MM.1S (cell line): Measurements from ENCODE around the gene SCT.
"Not testable (repeated sequence)": the region's sequence is repeated elsewhere in the genome, so short reads cannot be mapped to it uniquely, and the experiment has no call there.

Experiments
- DNase-seq: peaks from one replicate; pipeline ENCODE4 v3.0.0-alpha.2; 2015
- H2AFZ ChIP-seq: fragments of 300-600 bp; sonication (generic); 2 replicates; pipeline ENCODE4 v1.6.0; 2016; ENCODE audit warnings: antibody characterized with exemption, low read length
- H3F3A ChIP-seq: fragments of 300-600 bp; sonication (generic); 2 replicates; pipeline ENCODE4 v1.6.1; 2016; ENCODE audit warnings: mild to moderate bottlenecking, antibody characterized with exemption, low read length, moderate library complexity, mixed read lengths; ENCODE audit not compliant: insufficient read depth
- H3K27ac ChIP-seq: fragments of 300-600 bp; sonication (generic); 2 replicates; pipeline ENCODE4 v1.5.1; 2016; ENCODE audit warnings: mild to moderate bottlenecking, low read length
- H3K27me3 ChIP-seq: fragments of 300-600 bp; sonication (generic); replicated peaks from 2 replicates; pipeline ENCODE4 v1.6.0; 2016; ENCODE audit warnings: low read length; ENCODE audit not compliant: insufficient read depth
- H3K36me3 ChIP-seq: fragments of 300-600 bp; sonication (generic); replicated peaks from 2 replicates; pipeline ENCODE4 v1.6.1; 2016; ENCODE audit warnings: mild to moderate bottlenecking, low read length, mixed read lengths; ENCODE audit not compliant: insufficient read depth
- H3K4me1 ChIP-seq: fragments of 300-600 bp; sonication (generic); 2 replicates; pipeline ENCODE4 v1.6.1; 2016; ENCODE audit warnings: low read length, mixed read lengths
- H3K4me2 ChIP-seq: fragments of 300-600 bp; sonication (generic); 2 replicates; pipeline ENCODE4 v1.6.0; 2016; ENCODE audit warnings: low read depth, low read length
- H3K4me3 ChIP-seq: fragments of 300-600 bp; sonication (generic); 2 replicates; pipeline ENCODE4 v1.5.1; 2016; ENCODE audit warnings: low read length, mixed read lengths
- H3K79me2 ChIP-seq: fragments of 300-600 bp; sonication (generic); 2 replicates; pipeline ENCODE4 v1.6.1; 2016; ENCODE audit warnings: mixed run types, low read length, mixed read lengths
- H3K9ac ChIP-seq: fragments of 300-600 bp; sonication (generic); 2 replicates; pipeline ENCODE4 v1.6.1; 2016; ENCODE audit warnings: low read length, mixed read lengths
- H3K9me2 ChIP-seq: fragments of 300-600 bp; sonication (generic); replicated peaks from 2 replicates; pipeline ENCODE4 v1.6.1; 2016; ENCODE audit warnings: mild to moderate bottlenecking, low read length, mixed read lengths; ENCODE audit not compliant: insufficient read depth
- H3K9me3 ChIP-seq: fragments of 300-600 bp; sonication (generic); replicated peaks from 2 replicates; pipeline ENCODE4 v1.6.1; 2016; ENCODE audit warnings: mild to moderate bottlenecking, low read length, mixed read lengths; ENCODE audit not compliant: insufficient read depth
- H4K20me1 ChIP-seq: fragments of 300-600 bp; sonication (generic); 2 replicates; pipeline ENCODE4 v1.6.1; 2016; ENCODE audit warnings: mild to moderate bottlenecking, low read length, moderate library complexity, mixed read lengths; ENCODE audit not compliant: insufficient read depth
- EZH2 ChIP-seq: fragments of 300-600 bp; sonication (generic); optimal IDR thresholded peaks from 2 replicates; pipeline ENCODE3; 2017; ENCODE audit warnings: low read depth, mild to moderate bottlenecking, antibody characterized with exemption, low read length, mixed read lengths
- EZH2phosphoT487 ChIP-seq: fragments of 300-600 bp; sonication (generic); IDR thresholded peaks from 2 replicates; pipeline ENCODE4 v1.6.1; 2018; ENCODE audit warnings: antibody characterized with exemption, low read length
- TF ChIP-seq, protein P1 (sequence below): fragments of 300-600 bp; sonication (generic); IDR thresholded peaks from 2 replicates; pipeline ENCODE4 v1.5.1; 2016; ENCODE audit warnings: antibody characterized with exemption, low read length, mixed read lengths

Gene SCT

DNA sequence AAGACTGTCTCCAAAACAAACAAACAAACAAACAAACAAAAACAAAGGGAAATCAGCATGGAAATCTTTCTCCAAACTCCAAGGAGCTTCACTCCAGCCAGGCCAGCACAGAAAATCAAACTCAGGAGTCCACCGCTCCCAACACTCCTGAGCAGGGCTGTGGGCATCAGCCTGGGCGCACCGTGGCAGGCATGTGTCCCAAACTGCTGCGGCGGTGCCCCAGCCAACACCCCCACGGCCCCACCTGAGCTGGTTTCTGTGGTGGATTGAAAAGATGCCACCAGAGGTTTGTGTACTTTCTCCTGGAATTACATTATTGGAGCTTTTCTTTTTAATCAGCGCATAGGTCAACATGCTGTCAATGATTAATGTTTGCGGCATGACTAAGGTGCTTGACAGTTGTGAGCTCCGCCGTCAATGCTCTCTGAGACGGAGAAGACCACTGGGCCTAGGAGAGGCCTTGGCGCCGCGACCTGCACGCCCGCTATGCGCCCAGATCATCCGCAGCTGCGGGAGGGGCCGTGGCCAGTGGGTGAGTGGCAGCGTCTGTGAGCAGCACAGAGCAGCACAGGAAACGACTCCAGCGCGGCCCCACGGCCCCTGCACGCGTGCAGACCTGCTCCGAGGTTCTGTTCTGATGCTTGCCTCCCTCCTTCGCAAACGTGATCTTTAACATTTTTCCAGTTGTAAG is 28.2 kb upstream of the SCT start:
- Histone ChIP-seq H3K9me3 (no peaks in the 10 kb centered on the region), H3K36me3 (no peaks in the 10 kb centered on the region), H3K27ac (no peak overlapping the region), H3K4me2 (no peak overlapping the region), H3K4me1 (no peaks in the 10 kb centered on the region), H3F3A (no peaks in the 10 kb centered on the region), H3K9me2 (no peaks in the 10 kb centered on the region), H3K27me3 (no peaks in the 10 kb centered on the region), H3K9ac (no peak overlapping the region), H3K79me2 (peaks cover 3% of the 10 kb centered on the region; the same call in 1 of the 2 replicates), H4K20me1 (no peaks in the 10 kb centered on the region), H2AFZ (no peak overlapping the region), H3K4me3 (no peak overlapping the region)
- DNase-seq, result no peak
- TF ChIP-seq, protein P1, sequence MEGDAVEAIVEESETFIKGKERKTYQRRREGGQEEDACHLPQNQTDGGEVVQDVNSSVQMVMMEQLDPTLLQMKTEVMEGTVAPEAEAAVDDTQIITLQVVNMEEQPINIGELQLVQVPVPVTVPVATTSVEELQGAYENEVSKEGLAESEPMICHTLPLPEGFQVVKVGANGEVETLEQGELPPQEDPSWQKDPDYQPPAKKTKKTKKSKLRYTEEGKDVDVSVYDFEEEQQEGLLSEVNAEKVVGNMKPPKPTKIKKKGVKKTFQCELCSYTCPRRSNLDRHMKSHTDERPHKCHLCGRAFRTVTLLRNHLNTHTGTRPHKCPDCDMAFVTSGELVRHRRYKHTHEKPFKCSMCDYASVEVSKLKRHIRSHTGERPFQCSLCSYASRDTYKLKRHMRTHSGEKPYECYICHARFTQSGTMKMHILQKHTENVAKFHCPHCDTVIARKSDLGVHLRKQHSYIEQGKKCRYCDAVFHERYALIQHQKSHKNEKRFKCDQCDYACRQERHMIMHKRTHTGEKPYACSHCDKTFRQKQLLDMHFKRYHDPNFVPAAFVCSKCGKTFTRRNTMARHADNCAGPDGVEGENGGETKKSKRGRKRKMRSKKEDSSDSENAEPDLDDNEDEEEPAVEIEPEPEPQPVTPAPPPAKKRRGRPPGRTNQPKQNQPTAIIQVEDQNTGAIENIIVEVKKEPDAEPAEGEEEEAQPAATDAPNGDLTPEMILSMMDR, result no peak
- no peak for TF ChIP-seq EZH2
- TF ChIP-seq EZH2phosphoT487, result no peak

DNA sequence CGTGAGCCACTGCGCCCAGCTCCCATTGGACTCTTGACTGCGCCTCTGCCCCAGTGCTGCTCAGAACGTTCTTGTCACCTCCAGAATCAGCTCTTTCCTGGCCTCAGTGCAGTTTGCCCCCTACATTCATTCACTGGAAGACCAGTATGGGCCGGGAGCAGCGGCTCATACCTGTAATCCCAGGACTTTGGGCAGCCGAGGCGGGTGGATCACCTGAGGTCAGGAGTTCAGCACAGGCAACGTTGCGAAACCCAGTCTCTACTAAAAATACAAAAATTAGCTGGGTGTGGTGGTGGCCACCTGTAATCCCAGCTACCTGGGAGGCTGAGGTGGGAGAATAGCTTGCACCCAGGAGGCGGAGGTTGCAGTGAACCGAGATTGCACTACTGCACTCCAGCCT is 27.5 kb upstream of the SCT start:
- H3K27ac ChIP-seq, H3K9me3 ChIP-seq, H3K79me2 ChIP-seq, DNase-seq, H3K4me1 ChIP-seq, H3K9ac ChIP-seq, H3K4me3 ChIP-seq, H3K4me2 ChIP-seq, H3K9me2 ChIP-seq, H4K20me1 ChIP-seq, H3K36me3 ChIP-seq, H3K27me3 ChIP-seq, H3F3A ChIP-seq, H2AFZ ChIP-seq: not testable (repeated sequence)

DNA sequence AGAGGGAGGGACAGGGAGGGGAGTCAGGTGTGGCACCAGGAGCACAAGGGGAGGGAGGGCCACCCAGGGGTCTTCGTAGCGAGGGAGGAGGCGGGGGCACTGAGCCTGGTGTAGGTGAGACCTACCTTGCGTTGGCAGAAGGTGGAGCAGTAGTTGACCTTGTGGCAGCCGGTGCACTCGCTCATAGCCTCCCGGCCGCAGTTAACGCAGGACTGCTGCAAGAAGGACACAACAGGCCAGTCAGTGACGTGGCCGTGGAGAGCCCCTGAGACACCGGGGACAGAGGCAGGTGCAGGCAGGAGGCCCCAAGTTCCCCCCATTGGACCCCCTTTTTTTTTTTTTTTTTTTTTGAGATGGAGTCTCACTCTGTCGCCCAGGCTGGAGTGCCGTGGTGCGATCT is 26.9 kb upstream of the SCT start:
- Histone ChIP-seq H3K27ac (no peak overlapping the region), H3K27me3 (no peaks in the 10 kb centered on the region), H3K36me3 (no peaks in the 10 kb centered on the region), H4K20me1 (no peaks in the 10 kb centered on the region), H3K4me2 (no peak overlapping the region), H2AFZ (no peak overlapping the region), H3K9me3 (no peaks in the 10 kb centered on the region), H3K9me2 (no peaks in the 10 kb centered on the region), H3K9ac (no peak overlapping the region), H3F3A (no peaks in the 10 kb centered on the region), H3K4me3 (no peak overlapping the region), H3K79me2 (peaks cover 3% of the 10 kb centered on the region; the same call in 1 of the 2 replicates), H3K4me1 (no peaks in the 10 kb centered on the region)
- no peak for TF ChIP-seq EZH2
- TF ChIP-seq, protein P1, result no peak
- no peak for TF ChIP-seq EZH2phosphoT487
- DNase-seq, result no peak

DNA sequence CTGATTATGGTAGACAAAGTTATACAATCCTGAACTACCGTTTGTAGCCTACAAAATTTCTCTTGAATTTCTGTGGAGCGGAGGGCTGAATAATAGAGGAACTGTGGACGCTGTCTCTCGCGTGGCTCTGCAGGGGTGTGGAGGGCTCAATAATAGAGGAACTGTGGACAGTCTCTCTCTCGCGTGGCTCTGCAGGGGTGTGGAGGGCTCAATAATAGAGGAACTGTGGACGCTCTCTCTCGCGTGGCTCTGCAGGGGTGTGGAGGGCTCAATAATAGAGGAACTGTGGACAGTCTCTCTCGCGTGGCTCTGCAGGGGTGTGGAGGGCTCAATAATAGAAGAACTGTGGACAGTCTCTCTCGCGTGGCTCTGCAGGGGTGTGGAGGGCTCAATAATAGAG is 26.2 kb upstream of the SCT start:
- H2AFZ ChIP-seq, H3K36me3 ChIP-seq, DNase-seq, H3K9me3 ChIP-seq, H3K4me1 ChIP-seq, H3K27ac ChIP-seq, H3K4me3 ChIP-seq, H4K20me1 ChIP-seq, H3F3A ChIP-seq, H3K27me3 ChIP-seq, H3K79me2 ChIP-seq, H3K9ac ChIP-seq, H3K9me2 ChIP-seq, H3K4me2 ChIP-seq: not testable (repeated sequence)
